ENCODE measurements around the gene PLET1. TPM values are rescaled to one million over a fixed set of nuclear protein-coding genes. Genes with fewer than 3 reads are reported as not detected.

The PLET1 gene
- total and polyA plus RNA-seq, 2 of the 8 experiments (the other 6 are each of a cell fraction or from before 2014, with no cell fraction given): not detected

- Histone ChIP-seq H2BK5ac (ENCODE audit: low read depth, low read length) (no peak overlapping the region), H3K4me3 (ENCODE audit: extremely low read depth in 1 of 4, insufficient read depth in 2 of 4, low read depth in 3 of 4, low read length in 4 of 4) (no peak overlapping the region), H3K79me1 (ENCODE audit: low read depth, low read length) (no peaks in the 10 kb centered on the region; the same call in 1 of the 2 replicates), H3K79me2 (ENCODE audit: control insufficient read depth in 1 of 2, insufficient read depth in 2 of 2, low read length in 2 of 2) (peaks cover 0 to 16% of the 10 kb centered on the region in 2 experiments; a peak in 2 of 4 replicates), H2BK20ac (ENCODE audit: low read length) (no peak overlapping the region), H2BK12ac (ENCODE audit: low read depth, low read length) (no peak overlapping the region), H2BK120ac (replicated peaks; ENCODE audit: low read depth, low read length) (no peak overlapping the region), H2AK5ac (ENCODE audit: low read depth, low read length) (no peak overlapping the region), H3K27me3 (replicated peaks in 1 of 4; ENCODE audit: control insufficient read depth in 3 of 4, extremely low read depth in 1 of 4, insufficient read depth in 3 of 4, low read length in 3 of 4) (0 out of 7 replicates have a peak, but pooled peaks cover 0 to 4% (median under 1%) of the 10 kb centered on the region in 4 experiments), H4K8ac (ENCODE audit: extremely low read depth, insufficient read depth, low read length) (no peak overlapping the region), H3K36me3 (ENCODE audit: control insufficient read depth in 2 of 4, insufficient read depth in 4 of 4, low read length in 3 of 4) (no peaks in the 10 kb centered on the region), H3K4ac (replicated peaks; ENCODE audit: insufficient read length, low read depth, low read length) (no peak overlapping the region), H3K9ac (replicated peaks in 1 of 4; ENCODE audit: extremely low read depth in 1 of 4, low read depth in 3 of 4, low read length in 3 of 4) (no peak overlapping the region), H3K4me2 (ENCODE audit: insufficient read depth in 1 of 2, low read depth in 2 of 2, low read length in 2 of 2) (no peak overlapping the region), H3K4me1 (replicated peaks in 1 of 4; ENCODE audit: control insufficient read depth in 3 of 4, insufficient read depth in 4 of 4, low read length in 3 of 4) (no peaks in the 10 kb centered on the region; a peak in 1 of 7 replicates), H2AFZ (ENCODE audit: low read length) (no peak overlapping the region), H4K5ac (ENCODE audit: insufficient read length, low read depth, low read length) (no peak overlapping the region), H3K14ac (ENCODE audit: insufficient read length) (no peak overlapping the region), H3K23me2 (ENCODE audit: low read depth, low read length) (peaks cover 8% of the 10 kb centered on the region), H2BK15ac (ENCODE audit: low read length) (no peak overlapping the region), H3K18ac (ENCODE audit: extremely low read depth, low read length) (no peak overlapping the region), H3K23ac (ENCODE audit: insufficient read length) (no peak overlapping the region), H4K20me1 (replicated peaks in 1 of 2; ENCODE audit: control insufficient read depth in 1 of 2, insufficient read depth in 2 of 2, low read length in 2 of 2) (no peaks in the 10 kb centered on the region), H3K27ac (ENCODE audit: low read depth, low read length) (no peak overlapping the region), H3K56ac (replicated peaks; ENCODE audit: insufficient read length, low read depth, low read length) (no peak overlapping the region), H4K91ac (replicated peaks; ENCODE audit: insufficient read length, low read length) (no peak overlapping the region), H3K9me3 (ENCODE audit: insufficient read depth in 2 of 2, low read depth in 1 of 2, low read length in 1 of 2) (no peaks in the 10 kb centered on the region)
- FAIRE-seq (no peak), DNase-seq (ENCODE audit: low read depth in 1 of 2, low spot score in 2 of 2) (no peak)
- 59% methylated on average over 1 of the region's 1 CpG; no CpG with 5 or more reads in 1 of the 2 experiments for WGBS, 2 experiments (ENCODE audit: extremely low coverage in 1 of 2, insufficient coverage in 1 of 2, insufficient read length in 1 of 2, insufficient replicate concordance in 2 of 2, low coverage in 1 of 2, low lambda C conversion rate in 2 of 2, missing lambda C conversion rate in 1 of 2)
- POLR2A ChIA-PET (ENCODE audit: partially characterized antibody): no interaction called here
- TF ChIP-seq TBP (IDR thresholded peaks at IDR 0.05; ENCODE audit: low read depth, low read length): no peak
- no peak for TF ChIP-seq RFX5 (IDR thresholded peaks at IDR 0.05; ENCODE audit: borderline replicate concordance, low read depth, low read length)
- no peak for TF ChIP-seq KDM4A (IDR thresholded peaks at IDR 0.05; ENCODE audit: low read depth, low read length, severe bottlenecking)
- CTCF ChIA-PET (ENCODE audit: partially characterized antibody): interaction anchor here (0.7 to 8.2 kb wide), 10 partner anchors 9 to 365 kb away, joined by 3 to 257 read pairs (median 3); no protein-coding TSS in a partner anchor
These were observed 37.5 kb downstream of the PLET1 start for GRCh38 chr11:112223121-112223520.
